Adrenal gland (tissue), 5 donors: ENCODE results near the gene TAS2R1.

Source experiments
- CTCF ChIP-seq, 6 experiments: fragments of 450-650 bp in 4 of 6; fragments of 200-600 bp in 2 of 6; sonication (generic) in 1 of 6; IDR thresholded peaks; 1 replicate in 5 of 6; 2 replicates in 1 of 6; pipeline versions ENCODE4 v1.5.1 to v1.8.0; 2016 to 2021; ENCODE audit warnings: antibody characterized with exemption in 6 of 6, mild to moderate bottlenecking in 2 of 6, moderate library complexity in 1 of 6
- POLR2A ChIP-seq, 2 donors: fragments of 450-650 bp; IDR thresholded peaks; one replicate each; pipeline ENCODE4 v1.6.1; 2017; ENCODE audit warnings: antibody characterized with exemption in 2 of 2, mild to moderate bottlenecking in 2 of 2, moderate library complexity in 1 of 2
- donor health status: DM: no; HTN: no; CAD: no.

GRCh38 chr5:9599391-9599790 is 30.8 kb downstream of the TAS2R1 start:
- TF ChIP-seq CTCF (IDR thresholded peaks at IDR 0.05) (no peak), POLR2A (IDR thresholded peaks at IDR 0.05) (no peak)
